ENCODE results near the gene KCTD5.
"Not testable (repeated sequence)": the region's sequence is repeated elsewhere in the genome, so short reads cannot be mapped to it uniquely, and the experiment has no call there.

DNA sequence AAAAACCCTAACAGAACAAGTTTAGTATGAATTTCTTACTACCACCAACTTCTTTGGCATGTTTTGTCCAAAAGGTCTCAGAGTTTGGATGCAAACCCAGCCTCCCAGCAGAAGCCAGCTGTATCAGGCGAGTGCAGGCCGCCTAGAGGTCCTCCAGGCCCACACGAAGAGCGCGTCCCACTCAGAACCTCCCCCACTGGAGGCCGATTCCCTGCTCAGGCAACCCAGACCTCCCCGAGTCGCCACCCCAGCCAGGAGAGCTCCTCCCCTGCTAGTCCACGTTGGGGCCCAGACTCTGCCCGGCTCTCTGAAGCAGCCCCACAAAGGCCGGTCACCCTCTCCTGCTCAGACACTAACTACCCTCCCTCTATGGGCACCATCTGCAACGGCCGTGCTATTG lies 28.4 kb upstream of the KCTD5 start:
- TF ChIP-seq, protein P1, sequence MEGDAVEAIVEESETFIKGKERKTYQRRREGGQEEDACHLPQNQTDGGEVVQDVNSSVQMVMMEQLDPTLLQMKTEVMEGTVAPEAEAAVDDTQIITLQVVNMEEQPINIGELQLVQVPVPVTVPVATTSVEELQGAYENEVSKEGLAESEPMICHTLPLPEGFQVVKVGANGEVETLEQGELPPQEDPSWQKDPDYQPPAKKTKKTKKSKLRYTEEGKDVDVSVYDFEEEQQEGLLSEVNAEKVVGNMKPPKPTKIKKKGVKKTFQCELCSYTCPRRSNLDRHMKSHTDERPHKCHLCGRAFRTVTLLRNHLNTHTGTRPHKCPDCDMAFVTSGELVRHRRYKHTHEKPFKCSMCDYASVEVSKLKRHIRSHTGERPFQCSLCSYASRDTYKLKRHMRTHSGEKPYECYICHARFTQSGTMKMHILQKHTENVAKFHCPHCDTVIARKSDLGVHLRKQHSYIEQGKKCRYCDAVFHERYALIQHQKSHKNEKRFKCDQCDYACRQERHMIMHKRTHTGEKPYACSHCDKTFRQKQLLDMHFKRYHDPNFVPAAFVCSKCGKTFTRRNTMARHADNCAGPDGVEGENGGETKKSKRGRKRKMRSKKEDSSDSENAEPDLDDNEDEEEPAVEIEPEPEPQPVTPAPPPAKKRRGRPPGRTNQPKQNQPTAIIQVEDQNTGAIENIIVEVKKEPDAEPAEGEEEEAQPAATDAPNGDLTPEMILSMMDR (IDR thresholded peaks at IDR 0.05; ENCODE audit: borderline replicate concordance, extremely low read depth, low read length, poor library complexity, severe bottlenecking), result not testable (repeated sequence)
- not testable (repeated sequence) for TF ChIP-seq EZH2 (IDR thresholded peaks at IDR 0.05; ENCODE audit: borderline replicate concordance, low read depth, low read length, severe bottlenecking)

Measured in DND-41 (cell line).